Body of pancreas (tissue), 4 donors: ENCODE measurements around the gene EPC2. TPM values are rescaled to one million over a fixed set of nuclear protein-coding genes. Genes with fewer than 3 reads are reported as not detected.

Experiments used
- ATAC-seq: fragments of 150-250 bp; one replicate; pipeline ENCODE4 v1.9.1; 2016
- DNase-seq, 4 donors: peaks; one replicate each; pipeline ENCODE4 v3.0.0-alpha.2; 2019
- H3K27ac ChIP-seq, 4 donors: fragments of 200-600 bp; sonication (generic); 1 replicate in 3 of 4; 2 replicates in 1 of 4; pipeline versions ENCODE4 v1.5.1 to v1.6.1; 2016 to 2019; ENCODE audit warnings: mild to moderate bottlenecking in 1 of 4, mixed read lengths in 1 of 4, moderate library complexity in 1 of 4
- H3K27me3 ChIP-seq, 2 donors: fragments of 200-600 bp; sonication (generic); one replicate each; pipeline ENCODE4 v1.6.0; 2016; ENCODE audit warnings: mild to moderate bottlenecking in 1 of 2
- H3K36me3 ChIP-seq, 2 donors: fragments of 200-600 bp; sonication (generic); replicated peaks in 1 of 2; 2 replicates each; pipeline ENCODE4 v1.5.1; 2016; ENCODE audit warnings: low read depth in 2 of 2; ENCODE audit not compliant: insufficient read depth in 1 of 2
- H3K4me1 ChIP-seq: fragments of 200-600 bp; sonication (generic); one replicate; pipeline ENCODE4 v1.6.0; 2016
- H3K4me3 ChIP-seq, 2 donors: fragments of 200-600 bp; sonication (generic); 1 replicate in 1 of 2; 2 replicates in 1 of 2; pipeline ENCODE4 v1.5.1; 2016 to 2019
- H3K9me3 ChIP-seq, 3 donors: fragments of 200-600 bp; sonication (generic); 1 replicate in 2 of 3; 2 replicates in 1 of 3; pipeline ENCODE4 v1.5.1; 2016
- POLR2A ChIP-seq, 3 donors: fragments of 450-650 bp; IDR thresholded peaks; one replicate each; pipeline ENCODE4 v1.6.1; 2016; ENCODE audit warnings: antibody characterized with exemption in 3 of 3, mild to moderate bottlenecking in 2 of 3
- WGBS, 2 donors: methylation state at CpG; one replicate each; pipeline ENCODE4 v1.1.5; 2017; 5-methylcytosine and 5-hydroxymethylcytosine counted together
- intact Hi-C: fragments of 100-400 bp; cut with DNase I; formaldehyde crosslinking; loops from one replicate; pipeline ENCODE4 v1.15.1; 2023
- total RNA-seq, 2 donors: library from RNA; depleted of rRNA; stranded (reverse); fragments of >200 nt; gene quantifications; one replicate each; pipeline ENCODE4 v1.1.0, GENCODE V29; 2016
- TF ChIP-seq, protein P1 (sequence below), 7 experiments: fragments of 450-650 bp in 4 of 7; fragments of 200-600 bp in 3 of 7; sonication (generic) in 3 of 7; IDR thresholded peaks; one replicate each; pipeline ENCODE4 v1.5.1; 2016 to 2019; ENCODE audit warnings: antibody characterized with exemption in 7 of 7

EPC2 gene
- total RNA-seq, 2 donors from 2014 or later, result 19.2 to 21.1 TPM

DNA sequence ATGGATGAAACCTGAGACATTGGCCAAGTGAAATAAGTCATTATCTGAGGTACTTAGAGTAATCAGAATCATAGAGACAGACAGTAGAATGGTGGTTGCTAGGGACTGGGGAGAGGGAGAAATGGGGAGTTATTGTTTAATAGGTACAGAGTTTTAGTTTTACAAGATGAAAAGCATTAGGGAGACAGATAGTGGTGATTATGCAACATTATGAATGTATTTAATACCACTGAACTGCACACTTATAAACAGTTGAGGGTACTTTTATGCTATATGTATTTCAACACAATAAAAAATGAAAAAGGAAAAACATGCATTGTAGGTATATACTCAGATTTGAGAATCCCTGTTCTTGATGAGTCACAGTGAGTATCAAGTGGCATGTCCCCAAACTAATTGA lies 59.7 kb downstream of the EPC2 start:
- Histone ChIP-seq H3K27ac (no peak overlapping the region), H3K9me3 (peaks cover 0 to 5% (median 0%) of the 10 kb centered on the region in 3 donors), H3K36me3 (peaks cover 0 to 3% of the 10 kb centered on the region in 2 donors), H3K4me3 (no peak overlapping the region), H3K27me3 (no peaks in the 10 kb centered on the region), H3K4me1 (no peaks in the 10 kb centered on the region)
- no peak for ATAC-seq
- intact Hi-C loops, result no loop called here
- no peak for DNase-seq
- TF ChIP-seq POLR2A (IDR thresholded peaks at IDR 0.05), result no peak
- TF ChIP-seq, protein P1, sequence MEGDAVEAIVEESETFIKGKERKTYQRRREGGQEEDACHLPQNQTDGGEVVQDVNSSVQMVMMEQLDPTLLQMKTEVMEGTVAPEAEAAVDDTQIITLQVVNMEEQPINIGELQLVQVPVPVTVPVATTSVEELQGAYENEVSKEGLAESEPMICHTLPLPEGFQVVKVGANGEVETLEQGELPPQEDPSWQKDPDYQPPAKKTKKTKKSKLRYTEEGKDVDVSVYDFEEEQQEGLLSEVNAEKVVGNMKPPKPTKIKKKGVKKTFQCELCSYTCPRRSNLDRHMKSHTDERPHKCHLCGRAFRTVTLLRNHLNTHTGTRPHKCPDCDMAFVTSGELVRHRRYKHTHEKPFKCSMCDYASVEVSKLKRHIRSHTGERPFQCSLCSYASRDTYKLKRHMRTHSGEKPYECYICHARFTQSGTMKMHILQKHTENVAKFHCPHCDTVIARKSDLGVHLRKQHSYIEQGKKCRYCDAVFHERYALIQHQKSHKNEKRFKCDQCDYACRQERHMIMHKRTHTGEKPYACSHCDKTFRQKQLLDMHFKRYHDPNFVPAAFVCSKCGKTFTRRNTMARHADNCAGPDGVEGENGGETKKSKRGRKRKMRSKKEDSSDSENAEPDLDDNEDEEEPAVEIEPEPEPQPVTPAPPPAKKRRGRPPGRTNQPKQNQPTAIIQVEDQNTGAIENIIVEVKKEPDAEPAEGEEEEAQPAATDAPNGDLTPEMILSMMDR (IDR thresholded peaks at IDR 0.05), result no peak

GRCh38 chr2:148716378-148716920 lies 71.9 kb downstream of the EPC2 start:
- H3K9me3 ChIP-seq, result no peaks in the 10 kb centered on the region
- H3K27ac ChIP-seq, result no peak overlapping the region
- no peak for DNase-seq
- H3K4me1 ChIP-seq, result peaks cover 20% of the 10 kb centered on the region
- H3K4me3 ChIP-seq, result no peak overlapping the region
- no peaks in the 10 kb centered on the region for H3K36me3 ChIP-seq
- no peak for ATAC-seq
- no peaks in the 10 kb centered on the region for H3K27me3 ChIP-seq
- 89 to 90% methylated on average over 2 of the region's 2 CpGs for WGBS, 2 donors
- intact Hi-C loops, result no loop called here
- TF ChIP-seq, protein P1 (IDR thresholded peaks at IDR 0.05), result no peak
- TF ChIP-seq POLR2A (IDR thresholded peaks at IDR 0.05), result no peak

DNA sequence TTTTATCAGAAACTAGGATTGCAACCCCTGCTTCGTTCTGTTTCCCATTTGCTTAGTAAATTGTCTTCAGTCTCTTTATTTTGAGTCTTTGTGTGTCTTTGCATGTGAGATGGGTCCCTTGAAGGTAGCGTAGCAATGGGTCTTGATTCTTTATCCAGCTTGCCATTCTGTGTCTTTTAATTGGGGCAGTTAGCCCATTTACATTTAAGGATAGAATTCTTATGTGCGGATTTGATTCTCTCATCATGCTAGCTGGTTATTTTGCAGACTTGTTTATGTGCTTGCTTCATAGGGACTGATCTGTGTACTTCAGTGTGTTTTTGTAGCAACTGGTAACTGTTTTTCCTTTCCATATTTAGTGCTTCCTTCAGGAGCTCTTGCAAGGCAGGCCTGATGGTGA lies 73.5 kb downstream of the EPC2 start:
- no peak for ATAC-seq
- peaks cover 25% of the 10 kb centered on the region for H3K4me1 ChIP-seq
- no peaks in the 10 kb centered on the region for H3K9me3 ChIP-seq
- no peak overlapping the region for H3K27ac ChIP-seq
- DNase-seq, result no peak
- H3K36me3 ChIP-seq, result no peaks in the 10 kb centered on the region
- intact Hi-C loops, result no loop called here
- TF ChIP-seq POLR2A (IDR thresholded peaks at IDR 0.05), result no peak
- TF ChIP-seq, protein P1 (IDR thresholded peaks at IDR 0.05), result no peak
- 79 to 95% methylated on average over 3 of the region's 3 CpGs for WGBS, 2 donors
- H3K4me3 ChIP-seq, result no peak overlapping the region
- no peaks in the 10 kb centered on the region for H3K27me3 ChIP-seq

- Histone ChIP-seq H3K4me1 (peaks cover 25% of the 10 kb centered on the region), H3K4me3 (no peak overlapping the region), H3K9me3 (no peaks in the 10 kb centered on the region), H3K27me3 (no peaks in the 10 kb centered on the region), H3K27ac (no peak overlapping the region), H3K36me3 (no peaks in the 10 kb centered on the region)
- intact Hi-C loops, result no loop called here
- TF ChIP-seq, protein P1 (IDR thresholded peaks at IDR 0.05), result no peak
- no peak for TF ChIP-seq POLR2A (IDR thresholded peaks at IDR 0.05)
- ATAC-seq (no peak), DNase-seq (no peak)
- WGBS, 2 donors, result 86 to 94% methylated on average over 5 to 6 of the region's 6 CpGs
Observed at GRCh38 chr2:148719195-148719749, 74.7 kb downstream of the EPC2 start.

GRCh38 chr2:148719941-148720436 lies 75.4 kb downstream of the EPC2 start:
- Histone ChIP-seq H3K9me3 (no peaks in the 10 kb centered on the region), H3K36me3 (no peaks in the 10 kb centered on the region), H3K4me1 (peaks cover 25% of the 10 kb centered on the region), H3K27me3 (no peaks in the 10 kb centered on the region), H3K4me3 (no peak overlapping the region), H3K27ac (no peak overlapping the region)
- peak in 1 of 4 donors; percentile 6 for DNase-seq
- WGBS, 2 donors, result 0 to 57% methylated on average over 1 to 2 of the region's 2 CpGs
- intact Hi-C loops, result no loop called here
- no peak for TF ChIP-seq POLR2A (IDR thresholded peaks at IDR 0.05)
- TF ChIP-seq, protein P1 (IDR thresholded peaks at IDR 0.05), result no peak
- peak; percentile 42 for ATAC-seq
